H9 (cell line): ENCODE results near the gene LRRTM2. TPM values are rescaled to one million over a fixed set of nuclear protein-coding genes. Genes with fewer than 3 reads are reported as not detected.

Experiments used
- DNase-seq: peaks from one replicate; pipeline ENCODE4 v3.0.0-alpha.2; 2017
- H2AFZ ChIP-seq: one replicate; pipeline ENCODE4 v1.6.1; 2013; ENCODE audit warnings: mild to moderate bottlenecking, low read length, control low read depth, moderate library complexity
- H2AK5ac ChIP-seq: 2 replicates; pipeline ENCODE4 v1.6.1; 2013; ENCODE audit warnings: low read length, control low read depth, mixed read lengths; ENCODE audit not compliant: insufficient read length
- H2BK120ac ChIP-seq: one replicate; pipeline ENCODE4 v1.6.1; 2013; ENCODE audit warnings: low read depth, mild to moderate bottlenecking, low read length, control low read depth, inconsistent platforms; ENCODE audit not compliant: poor library complexity, severe bottlenecking
- H2BK12ac ChIP-seq: 2 replicates; pipeline ENCODE4 v1.6.1; 2013; ENCODE audit warnings: low read length, control low read depth, mixed read lengths, low read depth; ENCODE audit not compliant: insufficient read length
- H2BK15ac ChIP-seq: 2 replicates; pipeline ENCODE4 v1.6.1; 2013; ENCODE audit warnings: low read depth, low read length, control low read depth
- H2BK20ac ChIP-seq: one replicate; pipeline ENCODE4 v1.6.1; 2013; ENCODE audit warnings: low read depth, mild to moderate bottlenecking, low read length, control low read depth, inconsistent platforms; ENCODE audit not compliant: poor library complexity, severe bottlenecking
- H2BK5ac ChIP-seq: 2 replicates; pipeline ENCODE4 v1.6.1; 2013; ENCODE audit warnings: low read length, control low read depth, mixed read lengths; ENCODE audit not compliant: insufficient read length
- H3K14ac ChIP-seq: 2 replicates; pipeline ENCODE4 v1.6.1; 2013; ENCODE audit warnings: low read length, control low read depth; ENCODE audit not compliant: insufficient read depth
- H3K18ac ChIP-seq: 2 replicates; pipeline ENCODE4 v1.6.1; 2013; ENCODE audit warnings: low read depth, mild to moderate bottlenecking, mixed read lengths, low read length, control low read depth; ENCODE audit not compliant: insufficient read length
- H3K23ac ChIP-seq: 2 replicates; pipeline ENCODE4 v1.6.1; 2013; ENCODE audit warnings: low read length, control low read depth, mixed read lengths, low read depth; ENCODE audit not compliant: insufficient read length
- H3K23me2 ChIP-seq: 2 replicates; pipeline ENCODE4 v1.6.1; 2013; ENCODE audit warnings: low read depth, mild to moderate bottlenecking, mixed read lengths, low read length, control low read depth; ENCODE audit not compliant: insufficient read length, poor library complexity, severe bottlenecking
- H3K27ac ChIP-seq: 2 replicates; pipeline ENCODE4 v1.5.1; 2013; ENCODE audit warnings: low read length, control low read depth, mixed read lengths, low read depth; ENCODE audit not compliant: insufficient read length
- H3K27me3 ChIP-seq: 2 replicates; pipeline ENCODE4 v1.6.1; 2013; ENCODE audit warnings: low read length, control low read depth, inconsistent platforms; ENCODE audit not compliant: insufficient read depth
- H3K4ac ChIP-seq: 2 replicates; pipeline ENCODE4 v1.6.1; 2013; ENCODE audit warnings: low read depth, mild to moderate bottlenecking, control low read depth, inconsistent platforms, low read length, moderate library complexity
- H3K4me1 ChIP-seq: 2 replicates; pipeline ENCODE4 v1.6.1; 2013; ENCODE audit warnings: low read length, control low read depth, inconsistent platforms; ENCODE audit not compliant: insufficient read depth
- H3K4me2 ChIP-seq: 2 replicates; pipeline ENCODE4 v1.6.1; 2013; ENCODE audit warnings: low read length, control low read depth, mixed read lengths; ENCODE audit not compliant: insufficient read length, insufficient read depth
- H3K56ac ChIP-seq: 2 replicates; pipeline ENCODE4 v1.6.1; 2013; ENCODE audit warnings: low read depth, mild to moderate bottlenecking, mixed read lengths, low read length, control low read depth; ENCODE audit not compliant: insufficient read length
- H3K79me1 ChIP-seq: 2 replicates; pipeline ENCODE4 v1.6.1; 2013; ENCODE audit warnings: low read depth, mild to moderate bottlenecking, moderate library complexity, low read length, control low read depth, inconsistent platforms; ENCODE audit not compliant: insufficient read depth, poor library complexity, severe bottlenecking
- H3K79me2 ChIP-seq: 2 replicates; pipeline ENCODE4 v1.6.1; 2013; ENCODE audit warnings: low read length, control low read depth, inconsistent platforms; ENCODE audit not compliant: insufficient read depth
- H3K9ac ChIP-seq: 2 replicates; pipeline ENCODE4 v1.6.1; 2013; ENCODE audit warnings: low read length, control low read depth, mixed read lengths; ENCODE audit not compliant: insufficient read length; ENCODE audit errors: extremely low read depth
- H3K9me3 ChIP-seq: one replicate; pipeline ENCODE4 v1.6.1; 2013; ENCODE audit warnings: low read depth, low read length, inconsistent platforms; ENCODE audit not compliant: control insufficient read depth
- H3T11ph ChIP-seq: one replicate; pipeline ENCODE4 v1.6.1; 2013; ENCODE audit warnings: mild to moderate bottlenecking, low read length, control low read depth, inconsistent platforms
- H4K20me1 ChIP-seq: one replicate; pipeline ENCODE4 v1.6.1; 2013; ENCODE audit not compliant: control insufficient read depth, insufficient read length, insufficient read depth
- H4K5ac ChIP-seq: 2 replicates; pipeline ENCODE4 v1.6.1; 2013; ENCODE audit warnings: low read depth, mild to moderate bottlenecking, mixed read lengths, low read length, control low read depth; ENCODE audit not compliant: insufficient read length
- H4K8ac ChIP-seq: replicated peaks from 2 replicates; pipeline ENCODE4 v1.6.1; 2013; ENCODE audit warnings: low read length, control low read depth, mixed read lengths, low read depth; ENCODE audit not compliant: insufficient read length
- H4K91ac ChIP-seq: 2 replicates; pipeline ENCODE4 v1.6.1; 2013; ENCODE audit warnings: low read depth, mild to moderate bottlenecking, moderate library complexity, mixed read lengths, low read length, control low read depth; ENCODE audit not compliant: insufficient read length
- H3K27ac Mint-ChIP-seq, 3 experiments: 2 replicates in 2 of 3; 3 replicates in 1 of 3; pipeline ENCODE4 v1.8.0; 2020 to 2021; ENCODE audit warnings: mixed read lengths in 3 of 3, mild to moderate bottlenecking in 1 of 3, moderate library complexity in 1 of 3
- H3K27me3 Mint-ChIP-seq: 2 replicates; pipeline ENCODE4 v1.8.0; 2021; ENCODE audit warnings: low read depth, mild to moderate bottlenecking, moderate library complexity, mixed read lengths
- H3K36me3 Mint-ChIP-seq, 3 experiments: 2 replicates in 2 of 3; 3 replicates in 1 of 3; pipeline ENCODE4 v1.8.0; 2020 to 2021; ENCODE audit warnings: low read depth in 3 of 3, mixed read lengths in 3 of 3; ENCODE audit not compliant: insufficient read depth in 1 of 3
- H3K4me1 Mint-ChIP-seq, 2 experiments: 2 replicates each; pipeline ENCODE4 v1.8.0; 2020; ENCODE audit warnings: mixed read lengths in 2 of 2
- H3K4me3 Mint-ChIP-seq, 2 experiments: 2 replicates in 1 of 2; 3 replicates in 1 of 2; pipeline ENCODE4 v1.8.0; 2020 to 2021; ENCODE audit warnings: mild to moderate bottlenecking in 2 of 2, mixed read lengths in 2 of 2, moderate library complexity in 1 of 2
- H3K9me3 Mint-ChIP-seq, 2 experiments: 2 replicates in 1 of 2; 3 replicates in 1 of 2; pipeline ENCODE4 v1.8.0; 2020; ENCODE audit warnings: mild to moderate bottlenecking in 2 of 2, mixed read lengths in 2 of 2, moderate library complexity in 1 of 2
- CTCF ChIP-seq: fragments of 200-600 bp; sonication (generic); conservative IDR thresholded peaks from 3 replicates; pipeline ENCODE4 v1.8.0; 2021; ENCODE audit warnings: antibody characterized with exemption, mild to moderate bottlenecking
- WGBS: extraction: QIAGEN DNeasy Blood & Tissue Kit; methylation state at CpG from one replicate; pipeline ENCODE4 v1.1.7; 2013; ENCODE audit warnings: missing lambda C conversion rate, low lambda C conversion rate, mixed read lengths; ENCODE audit not compliant: insufficient read length; ENCODE audit errors: extremely low coverage; 5-methylcytosine and 5-hydroxymethylcytosine counted together
- total RNA-seq: library from RNA; stranded (reverse); gene quantifications from 2 replicates; pipeline ENCODE4 v1.2.1, GENCODE V29; 2021

The LRRTM2 gene
- total RNA-seq, 1 experiment from 2014 or later: not detected

DNA sequence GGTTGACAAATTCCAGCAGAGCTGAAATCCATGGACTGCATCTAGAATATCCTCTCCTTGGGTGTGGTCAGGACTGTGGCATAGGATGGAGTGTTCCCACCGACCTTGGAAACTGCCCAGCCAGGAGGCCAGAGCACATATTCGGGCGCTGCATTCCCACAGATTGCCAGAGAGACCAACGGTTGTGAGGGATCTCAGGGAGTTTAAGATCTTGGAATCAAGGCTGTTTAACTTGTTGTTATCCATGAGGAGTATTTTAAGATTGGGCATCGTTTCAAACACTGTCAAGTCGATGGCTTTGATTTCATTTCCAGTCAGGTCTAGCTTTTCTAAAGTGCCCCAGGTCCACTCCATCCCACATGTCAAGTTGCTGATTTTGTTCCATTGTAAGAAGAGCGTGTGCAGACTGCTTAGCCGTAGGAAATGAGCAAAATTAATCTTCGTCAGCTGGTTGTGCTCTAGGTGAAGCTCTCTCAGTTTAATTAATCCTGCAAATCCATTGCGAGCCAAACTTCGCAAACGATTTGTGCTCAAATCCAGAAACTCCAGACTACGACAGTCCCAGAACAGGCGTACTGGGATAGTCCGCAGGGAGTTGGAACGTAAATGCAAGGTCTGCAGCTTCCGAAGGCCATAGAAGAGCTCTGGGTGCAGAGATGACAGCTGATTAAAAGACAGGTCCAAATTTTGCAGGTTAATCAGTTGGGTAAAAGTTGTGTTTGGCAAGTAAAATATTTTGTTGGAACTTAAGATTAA lies 1.5 kb downstream of the LRRTM2 start:
- peaks cover 90% of the 10 kb centered on the region in 2 experiments for H3K4me1 Mint-ChIP-seq
- no peak overlapping the region for H3K27ac ChIP-seq

More for the DNA sequence above, 1.5 kb downstream of the LRRTM2 start:
- DNase-seq: no peak
- Histone ChIP-seq H3K9ac (no peak overlapping the region), H3K23ac (no peak overlapping the region), H2AFZ (no peak overlapping the region), H3K79me2 (peaks cover 2% of the 10 kb centered on the region; the same call in 1 of the 2 replicates), H2BK120ac (no peak overlapping the region), H3K23me2 (no peaks in the 10 kb centered on the region), H3K4ac (no peak overlapping the region), H3K79me1 (peaks cover 6% of the 10 kb centered on the region), H3K18ac (no peak overlapping the region), H4K5ac (no peak overlapping the region), H3T11ph (no peak overlapping the region), H3K56ac (no peak overlapping the region), H2BK5ac (no peak overlapping the region), H2AK5ac (no peak overlapping the region), H2BK15ac (no peak overlapping the region), H4K91ac (no peak overlapping the region), H2BK20ac (no peak overlapping the region), H3K4me1 (peaks cover 6% of the 10 kb centered on the region; the same call in 1 of the 2 replicates), H3K4me2 (no peak overlapping the region), H4K20me1 (no peaks in the 10 kb centered on the region), H4K8ac (no peak overlapping the region), H3K27me3 (no peaks in the 10 kb centered on the region), H2BK12ac (no peak overlapping the region), H3K14ac (no peak overlapping the region), H3K9me3 (no peaks in the 10 kb centered on the region)
- H3K27me3 Mint-ChIP-seq: no peaks in the 10 kb centered on the region
- no CpG with 5 or more reads among the region's 17 CpGs for whole genome bisulfite sequencing
- no peak overlapping the region for H3K4me3 Mint-ChIP-seq
- peaks cover 0 to 6% (median 0%) of the 10 kb centered on the region in 3 experiments; a peak in 2 of 7 replicates for H3K36me3 Mint-ChIP-seq
- peak overlapping the region in 2 of 3 experiments; percentile 65 to 69; a peak in 4 of 7 replicates for H3K27ac Mint-ChIP-seq
- no peak for TF ChIP-seq CTCF
- no peaks in the 10 kb centered on the region for H3K9me3 Mint-ChIP-seq
